ENCODE data around the gene LENG9.

Gene LENG9

DNA sequence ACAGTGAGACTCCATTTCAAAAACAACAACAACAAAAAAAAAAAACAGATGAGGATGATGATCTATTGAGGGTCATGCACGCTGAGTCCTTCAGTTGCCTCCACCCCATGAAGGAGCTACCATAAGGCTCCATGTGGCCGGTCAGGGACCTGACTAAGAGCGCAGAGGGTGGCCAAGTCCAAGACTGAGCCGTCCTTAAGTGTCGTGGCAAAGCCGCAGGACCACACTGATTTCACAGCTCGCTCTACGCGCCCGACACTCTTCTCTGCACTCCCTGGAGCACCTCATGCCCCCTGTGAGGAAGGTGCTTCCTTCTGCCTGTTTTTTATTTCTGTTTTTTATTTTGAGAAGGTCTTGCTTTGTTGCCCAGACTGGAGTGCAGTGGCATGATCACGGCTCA, 36.0 kb downstream of the LENG9 start:
- Mint-ChIP-seq H3K9me3 (no peaks in the 10 kb centered on the region), H3K27ac (no peak overlapping the region), H3K36me3 (no peaks in the 10 kb centered on the region), H3K4me3 (no peak overlapping the region), H3K4me1 (peaks cover 16% of the 10 kb centered on the region)
- DNase-seq (ENCODE audit: low spot score in 2 of 2): no peak
- no peak for ATAC-seq

DNA sequence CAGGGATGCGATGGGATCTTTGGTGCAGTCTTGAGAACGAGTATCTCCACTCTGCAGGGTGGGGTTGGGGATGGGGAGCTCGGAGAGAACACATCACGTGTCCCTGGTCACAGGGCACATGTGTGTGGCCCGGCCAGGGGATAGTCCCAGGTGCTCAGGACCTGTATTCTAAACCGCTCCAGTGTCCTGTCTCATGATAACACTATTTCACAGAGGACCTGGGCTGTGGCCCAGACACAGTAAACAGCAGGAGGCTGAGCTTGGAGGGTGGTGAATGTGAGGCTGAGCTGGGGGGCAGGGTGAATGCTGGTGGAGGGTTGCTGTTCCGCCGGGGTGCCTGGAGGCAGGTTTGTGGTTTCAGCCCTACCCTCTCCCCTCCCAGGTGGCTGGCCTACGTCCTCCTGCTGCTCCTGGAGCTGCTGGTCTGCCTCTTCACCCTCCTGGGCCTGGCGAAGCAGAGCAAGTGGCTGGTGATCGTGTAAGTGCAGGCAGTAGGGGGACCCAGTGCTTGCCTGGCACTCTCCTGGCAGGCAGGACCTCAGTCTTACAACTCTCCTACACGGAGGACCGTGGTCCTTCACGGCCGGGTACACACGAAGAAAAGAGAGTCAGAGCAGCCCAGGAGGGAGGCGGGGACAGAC, 37.2 kb downstream of the LENG9 start:
- H3K27ac Mint-ChIP-seq: no peak overlapping the region
- peaks cover 13% of the 10 kb centered on the region for H3K4me1 Mint-ChIP-seq
- no peak overlapping the region for H3K4me3 Mint-ChIP-seq
- no peaks in the 10 kb centered on the region for H3K9me3 Mint-ChIP-seq
- ATAC-seq: no peak
- H3K36me3 Mint-ChIP-seq: no peaks in the 10 kb centered on the region
- DNase-seq (ENCODE audit: low spot score in 2 of 2): no peak

DNA sequence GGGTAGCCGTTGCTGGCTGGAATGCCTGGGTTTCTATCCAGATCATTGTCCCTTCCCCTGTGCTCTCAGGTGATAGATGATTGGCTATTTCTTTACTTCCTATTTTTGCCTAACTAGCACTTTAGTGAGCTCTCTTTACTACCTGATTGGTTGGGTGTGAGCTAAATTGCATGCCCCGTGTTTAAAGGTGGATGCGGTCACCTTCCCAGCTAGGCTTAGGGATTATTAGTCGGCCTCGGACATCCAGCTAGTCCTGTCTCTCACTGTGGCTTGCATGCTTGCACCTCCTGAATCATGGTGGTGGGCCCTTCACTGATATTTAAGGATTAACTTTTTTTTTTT, 38.2 kb downstream of the LENG9 start:
- DNase-seq (ENCODE audit: low spot score in 2 of 2): no peak
- no peaks in the 10 kb centered on the region for H3K9me3 Mint-ChIP-seq
- no peak overlapping the region for H3K27ac Mint-ChIP-seq
- H3K36me3 Mint-ChIP-seq: no peaks in the 10 kb centered on the region
- H3K4me3 Mint-ChIP-seq: no peak overlapping the region
- no peak for ATAC-seq
- H3K4me1 Mint-ChIP-seq: peaks cover 6% of the 10 kb centered on the region

DNA sequence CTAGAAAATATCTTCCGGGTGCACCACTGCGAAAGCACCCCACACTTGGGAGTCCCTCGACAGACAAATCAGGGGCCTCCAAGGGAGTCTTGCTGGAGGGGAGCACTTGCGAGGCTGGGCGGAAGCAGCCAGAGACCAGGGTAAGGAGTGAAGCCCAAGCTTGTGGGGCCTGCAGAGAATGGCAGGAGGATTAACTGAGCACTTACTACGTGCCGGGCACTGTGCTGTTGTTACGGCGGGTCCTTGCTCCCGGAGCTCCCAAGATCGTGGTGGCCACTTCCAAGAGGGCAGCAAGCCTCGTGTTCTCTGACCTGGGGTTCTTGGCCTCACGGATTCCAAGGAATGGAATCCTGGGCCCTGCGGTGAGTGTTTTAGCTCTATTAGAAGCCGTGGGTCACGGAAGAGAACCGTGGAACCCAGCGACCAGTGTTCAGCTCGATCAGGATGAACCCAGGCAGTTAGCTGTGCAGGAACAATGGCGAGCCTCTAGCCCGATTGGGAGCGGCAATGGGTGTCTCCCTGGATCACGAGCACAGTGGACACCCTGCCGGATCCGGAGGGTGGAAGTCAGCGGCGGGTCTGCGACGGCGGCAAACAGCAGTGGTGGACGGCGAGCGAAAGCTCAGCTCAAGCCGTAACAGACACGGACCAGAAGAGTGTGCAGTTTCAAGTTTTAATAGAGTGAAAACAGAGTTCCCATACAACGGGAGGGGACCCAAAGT, 38.8 kb downstream of the LENG9 start:
- Mint-ChIP-seq H3K4me3 (no peak overlapping the region), H3K4me1 (peaks cover 6% of the 10 kb centered on the region), H3K27ac (no peak overlapping the region), H3K36me3 (no peaks in the 10 kb centered on the region), H3K9me3 (no peaks in the 10 kb centered on the region)
- DNase-seq (ENCODE audit: low spot score in 2 of 2) (no peak), ATAC-seq (no peak)

DNA sequence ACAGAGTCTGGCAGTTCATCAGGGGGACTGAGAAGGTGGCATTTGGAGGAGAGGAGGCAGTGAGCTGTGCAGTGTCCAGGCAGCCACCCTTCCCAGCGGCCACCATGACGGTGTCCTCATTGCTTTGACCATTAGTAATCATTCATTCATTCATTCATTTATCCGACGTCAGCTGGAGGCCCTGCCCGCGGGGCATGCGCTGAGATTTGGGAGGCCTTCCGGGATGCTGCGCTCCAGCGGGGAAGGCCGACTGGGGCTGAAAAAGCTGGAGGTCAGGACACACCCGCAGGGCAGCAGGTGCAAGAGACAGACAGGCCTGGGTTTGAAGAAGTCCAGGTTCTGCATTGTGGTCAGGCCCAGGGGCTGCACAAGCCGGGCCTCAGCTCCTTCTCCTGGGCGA, 39.4 kb downstream of the LENG9 start:
- Mint-ChIP-seq H3K27ac (no peak overlapping the region), H3K4me1 (peaks cover 3% of the 10 kb centered on the region), H3K4me3 (no peak overlapping the region), H3K9me3 (no peaks in the 10 kb centered on the region), H3K36me3 (no peaks in the 10 kb centered on the region)
- DNase-seq (ENCODE audit: low spot score in 2 of 2) (no peak), ATAC-seq (no peak)

DNA sequence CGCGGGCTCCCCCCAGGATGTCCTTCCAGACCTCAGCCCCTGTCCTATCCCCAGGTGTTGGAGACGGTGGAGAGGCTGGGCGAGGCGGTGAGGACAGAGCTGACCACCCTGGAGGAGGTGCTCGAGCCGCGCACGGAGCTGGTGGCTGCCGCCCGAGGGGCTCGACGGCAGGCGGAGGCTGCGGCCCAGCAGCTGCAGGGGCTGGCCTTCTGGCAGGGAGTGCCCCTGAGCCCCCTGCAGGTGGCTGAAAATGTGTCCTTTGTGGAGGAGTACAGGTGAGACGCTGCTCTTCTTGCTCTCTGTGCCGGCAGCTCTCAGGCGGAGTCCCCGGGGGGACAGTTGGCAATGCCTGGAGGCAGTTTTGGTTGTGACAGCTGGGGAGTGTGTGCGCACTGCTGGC, 41.4 kb downstream of the LENG9 start:
- Mint-ChIP-seq H3K4me3 (no peak overlapping the region), H3K27ac (no peak overlapping the region), H3K36me3 (no peaks in the 10 kb centered on the region), H3K9me3 (no peaks in the 10 kb centered on the region), H3K4me1 (peaks cover 15% of the 10 kb centered on the region)
- DNase-seq (ENCODE audit: low spot score in 2 of 2): no peak
- no peak for ATAC-seq

DNA sequence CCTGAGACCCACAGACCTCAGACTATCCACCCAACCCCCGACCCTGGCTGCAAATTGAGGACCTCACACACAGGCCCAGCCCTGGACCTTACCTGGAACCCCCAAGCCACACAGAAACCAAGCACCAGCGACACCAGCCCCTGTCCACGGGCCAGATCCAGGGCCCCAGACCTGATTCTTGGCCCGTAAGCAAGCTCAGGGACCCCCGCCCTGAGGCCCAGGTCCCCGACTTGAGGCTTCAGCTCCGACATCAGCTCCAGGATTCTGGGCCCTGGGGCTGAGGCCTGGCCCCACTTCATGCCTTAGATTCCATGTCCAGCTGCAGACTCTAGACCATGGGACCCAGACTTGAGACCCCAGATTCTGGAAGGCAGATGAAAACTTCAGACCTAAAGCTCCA, 42.1 kb downstream of the LENG9 start:
- Mint-ChIP-seq H3K4me1 (peaks cover 17% of the 10 kb centered on the region), H3K27ac (no peak overlapping the region), H3K36me3 (no peaks in the 10 kb centered on the region), H3K4me3 (no peak overlapping the region), H3K9me3 (no peaks in the 10 kb centered on the region)
- DNase-seq (ENCODE audit: low spot score in 2 of 2) (no peak), ATAC-seq (no peak)

DNA sequence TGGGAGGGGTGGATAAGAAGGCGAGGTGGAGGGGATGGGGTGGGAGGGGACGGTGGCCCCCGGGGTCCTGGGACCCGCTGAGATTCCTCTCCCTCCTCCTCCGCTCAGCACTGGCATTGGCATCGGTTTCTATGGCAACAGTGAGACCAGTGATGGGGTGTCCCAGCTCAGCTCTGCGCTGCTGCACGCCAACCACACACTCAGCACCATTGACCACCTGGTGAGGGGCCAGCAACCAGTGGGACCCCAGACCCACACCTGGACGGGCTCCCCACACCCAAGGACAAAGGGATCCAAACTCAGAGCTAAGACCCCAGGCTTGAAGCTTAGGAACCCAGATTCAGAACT, 42.4 kb downstream of the LENG9 start:
- H3K9me3 Mint-ChIP-seq: no peaks in the 10 kb centered on the region
- no peaks in the 10 kb centered on the region for H3K36me3 Mint-ChIP-seq
- ATAC-seq: no peak
- H3K4me1 Mint-ChIP-seq: peaks cover 18% of the 10 kb centered on the region
- no peak for DNase-seq (ENCODE audit: low spot score in 2 of 2)
- H3K4me3 Mint-ChIP-seq: no peak overlapping the region
- H3K27ac Mint-ChIP-seq: no peak overlapping the region

DNA sequence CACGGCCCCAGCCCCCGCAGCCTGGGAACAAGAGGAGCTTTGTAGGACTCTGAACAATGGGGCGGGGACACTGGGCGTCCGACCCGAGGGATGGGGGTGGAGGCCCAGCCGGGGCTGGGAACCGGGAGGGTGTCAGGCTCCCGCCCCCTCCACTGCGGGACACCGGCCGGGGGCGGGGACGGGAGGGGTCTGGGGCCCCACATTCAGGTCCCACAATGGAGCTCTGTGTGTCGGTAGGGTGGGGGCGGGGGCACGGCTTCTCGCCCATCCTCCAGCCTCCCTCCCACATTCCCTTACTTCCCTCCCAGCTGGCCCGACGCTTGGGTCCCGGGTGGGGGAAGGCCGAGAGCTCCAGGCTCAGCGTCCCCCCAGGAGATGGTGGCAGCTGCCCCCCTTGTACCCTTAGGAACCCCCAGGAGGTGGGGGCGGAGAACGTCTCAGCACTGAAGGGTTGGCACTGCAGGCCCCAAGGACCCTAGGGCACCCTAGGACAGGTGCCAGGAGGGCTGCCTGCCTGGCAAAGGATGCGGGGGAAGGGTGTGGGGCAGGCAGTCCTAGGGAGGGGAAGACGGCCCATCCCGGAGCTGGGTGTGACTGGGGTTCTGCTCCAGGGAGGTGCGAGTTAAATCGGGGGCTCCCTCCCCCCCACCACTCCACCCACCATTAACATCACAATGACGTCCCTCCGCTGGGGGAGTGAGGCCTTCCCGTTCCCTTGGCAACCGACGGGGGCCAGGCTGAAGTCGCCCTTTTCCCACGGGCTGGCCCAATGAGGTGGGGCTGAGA, 43.0 kb downstream of the LENG9 start:
- H3K27ac Mint-ChIP-seq: no peak overlapping the region
- H3K36me3 Mint-ChIP-seq: no peaks in the 10 kb centered on the region
- H3K4me3 Mint-ChIP-seq: no peak overlapping the region
- ATAC-seq (no peak), DNase-seq (ENCODE audit: low spot score in 2 of 2) (no peak)
- peaks cover 23% of the 10 kb centered on the region for H3K4me1 Mint-ChIP-seq
- H3K9me3 Mint-ChIP-seq: no peaks in the 10 kb centered on the region

DNA sequence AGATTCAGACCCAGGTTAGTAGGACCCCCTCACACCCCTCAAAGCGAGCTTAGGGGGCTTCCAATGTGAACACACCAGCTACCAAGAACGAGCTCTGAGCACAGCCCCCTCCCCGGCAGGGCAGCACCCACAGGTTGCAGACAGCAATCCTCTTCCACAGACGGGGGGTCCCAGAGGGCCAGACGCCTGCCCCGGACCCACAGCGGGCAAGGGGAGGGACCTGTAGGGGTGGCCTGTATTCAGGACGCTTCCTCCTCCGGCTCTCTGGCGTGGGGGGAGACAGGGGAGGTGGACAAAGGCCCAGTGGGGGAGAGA, 43.6 kb downstream of the LENG9 start:
- Mint-ChIP-seq H3K27ac (no peak overlapping the region), H3K4me1 (peaks cover 23% of the 10 kb centered on the region), H3K9me3 (no peaks in the 10 kb centered on the region), H3K4me3 (no peak overlapping the region), H3K36me3 (no peaks in the 10 kb centered on the region)
- ATAC-seq (no peak), DNase-seq (ENCODE audit: low spot score in 2 of 2) (no peak)

DNA sequence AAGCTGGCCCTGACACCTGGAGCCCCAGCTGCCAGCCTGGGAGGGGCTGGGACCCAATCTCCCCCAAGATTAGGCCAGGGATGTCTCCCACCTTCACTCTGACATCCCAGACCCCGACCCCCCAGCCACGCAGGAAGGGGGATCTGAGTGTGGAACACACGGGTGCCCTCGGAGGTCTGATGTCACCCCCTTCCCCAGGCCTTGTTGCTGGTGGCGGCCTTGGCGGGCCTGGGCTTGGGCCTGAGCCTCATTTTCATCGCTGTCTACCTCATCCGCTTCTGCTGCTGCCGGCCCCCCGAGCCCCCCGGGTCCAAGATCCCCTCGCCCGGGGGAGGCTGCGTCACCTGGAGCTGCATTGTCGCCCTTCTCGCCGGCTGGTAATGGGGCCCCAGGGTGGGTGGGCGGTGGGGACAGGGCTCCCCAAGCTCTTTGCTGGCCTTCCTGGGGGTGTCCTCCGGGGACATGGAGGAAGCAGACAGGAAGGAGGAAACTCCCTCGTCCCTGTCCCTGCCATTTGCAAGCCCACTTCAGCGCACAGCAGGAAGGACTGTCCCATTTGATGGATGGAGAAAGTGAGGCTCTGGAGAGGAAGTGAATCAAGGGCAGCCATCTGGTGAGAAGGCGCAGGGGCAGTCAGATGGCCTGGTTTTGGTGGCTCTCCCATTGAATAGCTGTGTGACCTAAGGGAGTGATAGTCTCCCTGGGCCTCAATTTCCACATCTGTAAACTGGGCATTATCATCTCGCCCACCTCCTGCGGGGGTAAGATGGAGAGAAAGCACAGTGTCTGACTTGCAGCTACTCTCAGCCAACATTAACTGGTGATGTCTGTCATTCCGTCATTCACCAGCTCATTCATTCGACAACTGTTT, 44.4 kb downstream of the LENG9 start:
- Mint-ChIP-seq H3K9me3 (peaks cover 2% of the 10 kb centered on the region), H3K4me3 (no peak overlapping the region), H3K27ac (no peak overlapping the region), H3K36me3 (peaks cover 3% of the 10 kb centered on the region), H3K4me1 (peaks cover 26% of the 10 kb centered on the region)
- DNase-seq (ENCODE audit: low spot score in 2 of 2) (no peak), ATAC-seq (no peak)

DNA sequence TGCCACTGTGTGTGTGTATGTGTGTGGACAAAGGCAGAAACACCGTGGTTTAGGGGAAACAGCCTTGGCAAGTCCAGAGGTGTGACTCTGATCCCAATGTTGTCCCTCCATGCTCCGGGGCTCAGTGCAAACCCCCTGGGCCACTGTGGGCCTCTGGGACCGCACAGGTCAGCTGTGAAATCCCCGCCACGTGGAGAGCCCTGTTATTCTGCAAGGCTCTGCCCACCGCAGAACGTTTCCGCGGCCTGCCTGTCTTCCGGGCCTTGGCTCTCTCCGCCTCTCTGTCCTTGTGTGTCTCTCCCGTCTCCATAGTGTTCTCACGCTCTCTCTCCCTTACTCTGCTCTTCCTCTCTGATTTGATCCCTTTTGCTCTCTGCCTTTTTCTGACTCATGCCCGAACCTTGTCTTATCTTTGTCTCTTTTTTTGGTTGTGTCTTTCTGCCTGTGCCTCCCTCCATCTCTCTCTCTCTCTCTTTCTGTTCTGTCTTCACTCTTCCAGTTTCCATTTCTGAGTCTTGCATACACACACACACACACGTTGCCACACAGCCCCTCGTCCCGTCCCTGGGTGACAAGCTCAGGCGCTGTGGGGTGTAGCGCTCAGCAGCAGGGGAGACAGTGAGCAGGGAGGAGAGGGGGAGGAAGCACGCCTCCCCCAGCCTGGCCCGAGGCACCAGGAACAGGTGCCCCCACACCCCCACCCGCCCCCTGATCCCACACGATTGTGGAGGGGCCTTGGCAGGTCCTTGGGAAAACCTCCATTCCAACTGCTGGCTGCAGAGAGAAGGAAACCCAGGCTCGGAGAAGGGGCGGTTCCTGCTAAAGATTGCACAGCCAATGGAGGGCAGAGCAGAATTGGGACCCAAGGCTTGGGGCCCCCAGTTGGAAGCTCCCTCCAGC, 45.3 kb downstream of the LENG9 start:
- DNase-seq (ENCODE audit: low spot score in 2 of 2) (no peak), ATAC-seq (peak; percentile 62)
- Mint-ChIP-seq H3K4me3 (peak overlapping the region; percentile 39), H3K36me3 (peaks cover 12% of the 10 kb centered on the region), H3K4me1 (peaks cover 29% of the 10 kb centered on the region), H3K27ac (peak overlapping the region; percentile 38), H3K9me3 (peaks cover 5% of the 10 kb centered on the region)

DNA sequence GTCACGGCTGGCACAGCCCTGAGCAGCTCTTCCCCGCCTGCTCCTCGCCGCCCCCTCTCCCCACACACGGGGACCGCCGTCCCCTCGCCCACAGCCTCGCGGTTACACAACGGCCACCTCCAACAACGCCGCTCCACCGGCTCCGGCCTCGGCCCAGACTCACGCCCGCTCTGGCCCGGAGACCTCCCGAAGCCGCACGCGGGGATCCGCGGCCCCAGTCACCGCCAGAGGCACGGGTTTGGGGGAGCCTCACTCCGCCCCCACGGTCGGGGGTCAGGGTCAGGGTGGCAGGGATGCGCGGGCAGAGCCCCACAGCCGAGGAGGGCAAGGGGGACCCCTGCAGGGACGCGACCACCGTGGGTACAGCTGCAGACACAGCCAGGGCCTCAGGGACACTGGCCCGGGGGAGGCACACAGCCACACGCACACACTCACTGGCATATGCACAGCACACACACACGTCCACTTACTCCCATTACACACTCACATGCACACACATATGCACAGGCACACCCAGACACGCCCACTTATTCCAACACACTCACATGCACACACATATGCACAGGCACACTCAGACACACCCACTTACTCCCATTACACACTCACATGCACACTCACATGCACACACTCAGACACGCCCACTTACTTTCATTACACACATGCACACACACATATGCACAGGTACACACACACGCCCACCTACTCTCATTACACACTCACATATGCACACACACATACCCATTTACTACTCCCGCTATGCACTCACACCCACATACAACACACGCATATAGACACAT, 46.7 kb downstream of the LENG9 start:
- Mint-ChIP-seq H3K36me3 (peaks cover 15% of the 10 kb centered on the region), H3K27ac (no peak overlapping the region), H3K4me3 (no peak overlapping the region), H3K9me3 (peaks cover 5% of the 10 kb centered on the region), H3K4me1 (peaks cover 29% of the 10 kb centered on the region)
- no peak for ATAC-seq
- DNase-seq (ENCODE audit: low spot score in 2 of 2): no peak

Measured in stimulated activated effector memory CD8-positive, alpha-beta T cell treated with anti-CD3 and anti-CD28 coated beads, Interleukin-12 subunit alpha, Interleukin-12 subunit beta, amount 100 ng/mL, for 72 hours (primary cell).